ENCODE data around the gene C4orf50. TPM values are rescaled to one million over a fixed set of nuclear protein-coding genes. Genes with fewer than 3 reads are reported as not detected.
"Not testable (repeated sequence)": the region's sequence is repeated elsewhere in the genome, so short reads cannot be mapped to it uniquely, and the experiment has no call there.

Gene C4orf50
- total RNA-seq, 1 donor from 2014 or later, result 1.4 TPM

GRCh38 chr4:5969777-5970176, 48.5 kb downstream of the C4orf50 start:
- no peak for DNase-seq (ENCODE audit: low spot score)

DNA sequence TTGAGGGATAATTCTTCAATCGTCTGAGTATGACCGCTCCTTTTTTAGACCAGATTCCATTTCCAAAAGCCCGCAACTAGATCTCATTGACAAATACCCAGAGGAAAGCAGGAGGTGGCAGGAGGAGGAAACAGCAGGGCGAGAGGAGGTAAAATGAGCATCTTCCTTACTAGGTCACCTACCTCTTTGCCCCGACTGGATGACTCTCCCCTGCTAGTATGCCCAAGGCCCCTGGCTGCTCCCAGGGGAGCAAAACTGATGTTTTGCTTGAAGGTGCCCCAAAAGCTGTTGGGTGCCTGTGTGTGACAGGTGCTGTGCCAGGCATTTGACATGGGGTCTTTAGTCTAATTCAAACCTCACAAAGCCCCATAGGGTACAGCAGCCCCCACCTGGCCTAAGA, 48.9 kb downstream of the C4orf50 start:
- no peak for DNase-seq (ENCODE audit: low spot score)

DNA sequence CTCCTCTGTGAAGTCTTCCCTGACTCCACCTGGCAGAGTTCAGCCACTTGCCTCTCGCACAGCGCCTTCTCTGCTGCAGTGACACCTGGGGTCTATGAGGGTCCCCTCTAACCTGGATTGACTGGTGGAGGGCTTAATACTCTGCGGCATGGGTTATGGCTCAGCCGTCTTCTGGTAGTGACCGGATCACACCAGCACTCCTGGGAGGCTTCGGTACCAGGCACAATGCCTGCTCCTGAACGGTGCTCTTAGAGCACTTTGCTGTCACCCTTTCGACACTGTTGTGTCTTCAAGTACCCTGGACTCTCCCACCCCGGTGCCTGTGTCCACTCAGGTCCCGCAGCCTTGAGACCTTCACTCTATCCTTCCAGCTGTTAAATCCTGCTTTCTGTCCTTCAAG, 50.0 kb downstream of the C4orf50 start:
- no peak for DNase-seq (ENCODE audit: low spot score)

DNA sequence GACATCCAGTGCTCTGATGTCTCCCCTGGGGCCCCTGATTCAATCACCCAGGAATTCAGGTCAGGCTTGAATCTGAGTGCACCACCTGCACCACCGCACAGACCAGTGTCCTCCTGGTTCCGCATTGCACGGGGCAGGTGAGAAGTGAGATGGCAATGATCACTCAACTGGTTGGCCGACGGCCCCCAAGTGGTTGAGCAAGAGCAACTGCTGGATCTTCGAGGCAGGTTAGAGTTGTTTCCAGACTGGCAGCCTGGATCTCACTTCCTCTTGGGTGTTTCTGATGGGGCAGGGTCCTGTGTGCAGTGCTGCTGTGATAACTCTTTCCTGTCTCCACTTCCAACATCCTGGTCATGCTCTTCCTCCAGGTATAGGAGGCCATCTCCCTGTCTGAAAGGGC, 50.4 kb downstream of the C4orf50 start:
- no peak for DNase-seq (ENCODE audit: low spot score)

GRCh38 chr4:5965225-5965624, 53.0 kb downstream of the C4orf50 start:
- DNase-seq (ENCODE audit: low spot score), result no peak

GRCh38 chr4:5964030-5964429, 54.2 kb downstream of the C4orf50 start:
- DNase-seq (ENCODE audit: low spot score), result no peak

DNA sequence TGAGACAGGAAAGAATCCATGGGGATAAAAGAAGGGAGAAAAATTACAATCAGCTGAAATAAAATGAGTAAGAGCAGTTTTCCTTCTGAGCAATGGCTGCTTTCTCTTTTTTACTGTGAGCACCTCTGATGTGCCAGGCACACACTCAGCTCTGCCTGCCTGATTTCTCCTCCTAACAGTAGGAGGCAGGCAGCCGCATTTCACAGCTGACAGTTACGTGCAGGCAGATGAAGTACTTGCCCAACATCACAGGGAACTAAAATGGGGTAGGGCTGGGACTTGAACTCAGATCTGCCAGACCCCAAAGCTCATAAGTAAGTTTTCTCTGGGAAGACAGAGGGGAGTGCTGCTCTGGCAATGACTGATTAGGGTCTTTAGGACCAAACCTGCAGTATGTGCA, 54.6 kb downstream of the C4orf50 start:
- no peak for DNase-seq (ENCODE audit: low spot score)

GRCh38 chr4:5962416-5962815, 55.8 kb downstream of the C4orf50 start:
- DNase-seq (ENCODE audit: low spot score), result no peak

DNA sequence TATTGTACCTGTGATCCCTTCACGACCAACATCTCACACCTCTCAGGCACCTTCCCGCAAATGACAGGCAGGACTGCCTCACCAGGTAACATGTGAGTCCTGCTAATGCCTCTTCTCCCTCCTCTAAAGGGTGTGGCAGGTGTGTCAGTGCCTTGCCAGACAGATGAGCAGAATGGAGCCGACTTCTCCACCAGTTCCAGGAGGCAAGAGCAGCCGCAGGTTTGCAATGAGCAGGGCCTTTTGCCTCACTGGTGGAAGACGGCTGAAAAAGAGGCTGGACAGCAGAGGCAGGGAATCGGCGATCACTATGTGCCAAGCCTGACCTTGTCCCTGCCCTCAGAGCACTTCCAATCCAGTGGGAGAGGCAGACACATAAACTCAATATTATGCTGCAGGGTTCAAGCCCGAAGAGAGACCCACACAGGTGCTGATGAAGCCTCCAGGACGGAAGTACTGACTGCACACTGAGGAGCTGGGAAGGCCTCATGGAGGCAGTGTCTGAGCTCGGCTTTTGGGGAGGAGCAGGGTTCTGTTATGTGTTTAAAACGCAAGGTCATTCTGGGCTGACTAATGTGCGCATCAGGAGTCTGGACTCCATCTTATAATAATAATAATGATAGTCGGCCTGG, 57.9 kb downstream of the C4orf50 start:
- DNase-seq (ENCODE audit: low spot score), result no peak

GRCh38 chr4:5959211-5959982, 58.8 kb downstream of the C4orf50 start:
- peak; percentile 24 for DNase-seq (ENCODE audit: low spot score)

- DNase-seq (ENCODE audit: low spot score), result no peak
Observed at GRCh38 chr4:5958199-5958735, 60.0 kb downstream of the C4orf50 start.

DNA sequence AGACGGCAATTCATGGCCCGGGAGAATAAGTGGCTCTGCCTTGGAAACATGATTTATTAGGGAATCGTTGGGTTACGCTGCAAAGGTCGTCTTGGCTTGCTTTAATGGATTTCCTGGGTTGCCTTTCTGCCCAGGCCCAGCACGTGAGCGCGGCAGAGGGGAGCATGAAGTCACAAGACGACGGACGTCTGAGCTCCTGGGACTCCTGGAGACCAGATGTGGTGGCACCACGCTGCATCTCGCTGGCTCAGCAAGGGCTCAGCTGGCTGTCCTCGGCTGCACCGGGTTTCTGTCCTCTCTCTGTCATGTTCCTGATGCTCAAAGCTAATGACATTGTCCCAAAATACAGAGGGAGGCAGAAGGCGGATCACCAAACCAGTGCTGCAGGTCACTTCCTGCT, 61.2 kb downstream of the C4orf50 start:
- no peak for DNase-seq (ENCODE audit: low spot score)

- DNase-seq (ENCODE audit: low spot score), result peak; percentile 20
Observed at GRCh38 chr4:5956285-5957021, 61.8 kb downstream of the C4orf50 start.

GRCh38 chr4:5955856-5956255, 62.4 kb downstream of the C4orf50 start:
- DNase-seq (ENCODE audit: low spot score), result no peak

- DNase-seq (ENCODE audit: low spot score), result no peak
Observed at GRCh38 chr4:5955201-5955821, 62.9 kb downstream of the C4orf50 start.

- no peak for DNase-seq (ENCODE audit: low spot score)
Observed at GRCh38 chr4:5954056-5954760, 64.0 kb downstream of the C4orf50 start.

DNA sequence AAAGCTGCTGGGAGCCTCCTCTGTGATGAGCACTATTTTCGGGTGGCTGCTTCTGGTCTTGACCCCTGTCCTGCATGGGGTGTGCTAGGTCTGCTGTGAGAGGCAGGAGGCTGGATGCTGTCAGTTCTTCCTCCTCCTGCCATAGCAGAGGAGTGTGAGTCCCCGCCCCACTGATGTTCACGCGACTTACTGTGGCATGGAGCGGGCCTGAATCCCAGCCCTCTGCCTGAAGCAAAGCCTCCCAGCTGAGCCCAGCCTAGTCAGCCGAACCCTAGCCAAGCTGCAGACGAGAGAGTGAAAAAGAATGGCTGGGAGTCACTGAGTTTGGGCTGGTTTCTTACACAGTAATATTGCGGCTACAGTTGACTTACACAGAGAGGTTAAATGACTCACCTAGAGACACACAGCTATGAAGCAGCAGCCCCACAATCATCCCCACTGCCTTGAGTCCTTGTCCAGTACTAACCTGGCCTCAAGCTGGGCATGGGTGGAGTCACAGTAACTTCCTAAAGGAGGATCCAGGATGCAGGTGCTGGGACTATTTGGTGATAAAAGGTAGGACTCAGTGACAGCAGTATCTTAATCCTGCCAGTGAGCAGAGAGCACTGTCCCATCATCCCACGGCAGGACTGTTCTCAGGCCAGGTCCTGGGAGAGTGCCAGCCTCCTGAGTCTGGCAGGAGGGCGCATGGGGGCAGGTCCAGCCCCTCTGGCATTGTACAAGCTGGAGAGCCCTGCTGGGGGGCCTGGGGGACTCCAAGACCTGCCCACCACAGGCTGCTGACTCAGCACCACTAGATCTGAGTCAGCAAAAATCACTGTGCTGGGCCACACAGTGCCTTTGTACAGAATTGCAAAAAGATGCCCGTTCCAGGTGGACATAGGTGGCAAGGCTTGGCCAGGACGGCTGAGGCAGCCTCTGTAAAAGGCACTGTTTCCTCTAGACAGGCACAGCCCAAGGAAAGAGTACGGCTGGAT, 65.0 kb downstream of the C4orf50 start:
- no peak for DNase-seq (ENCODE audit: low spot score)

DNA sequence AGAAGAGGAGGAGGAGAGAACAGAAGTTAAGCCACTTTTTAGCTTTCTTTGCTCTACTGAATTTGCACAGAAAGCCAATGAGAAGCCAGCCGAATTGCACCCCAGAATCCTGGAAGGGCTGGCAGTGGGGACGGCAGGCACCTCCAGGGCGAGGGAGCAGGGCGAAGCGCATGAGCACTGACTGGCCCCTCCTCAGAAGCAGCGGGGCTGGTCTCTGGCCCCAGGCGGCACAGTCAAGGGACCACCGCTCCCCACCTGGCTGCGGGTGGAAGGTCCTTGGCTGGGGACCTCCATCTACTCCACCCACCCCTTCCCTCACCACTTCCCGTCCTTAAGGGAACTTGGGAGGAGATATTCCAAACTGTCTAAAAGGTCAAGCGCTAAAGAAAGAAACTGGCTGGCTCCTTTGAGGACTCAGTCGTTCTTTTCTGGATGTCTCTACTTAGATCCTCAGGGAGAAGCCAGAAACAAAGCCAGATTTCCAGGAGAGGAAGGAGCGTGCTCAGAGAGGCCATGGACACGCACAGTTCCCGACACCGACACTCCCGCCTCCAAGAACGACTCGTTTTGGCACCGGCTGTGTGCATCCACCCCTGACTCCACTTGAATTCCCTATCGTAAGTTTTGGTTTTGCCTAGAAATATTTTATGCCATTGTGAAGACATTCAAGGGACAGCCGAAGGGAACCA, 65.8 kb downstream of the C4orf50 start:
- no peak for DNase-seq (ENCODE audit: low spot score)

- DNase-seq (ENCODE audit: low spot score), result not testable (repeated sequence)
Observed at GRCh38 chr4:5946653-5947052, 71.6 kb downstream of the C4orf50 start.
